Mammary epithelial cell (primary cell): ENCODE data around the gene VSTM4.

Experiments
- EZH2 ChIP-seq: IDR thresholded peaks from 2 replicates; pipeline ENCODE4 v1.6.1; 2012; ENCODE audit warnings: low read length, inconsistent platforms, borderline replicate concordance
- TF ChIP-seq, protein P1 (sequence below), 2 donors: IDR thresholded peaks in 1 of 2; conservative IDR thresholded peaks in 1 of 2; 2 replicates each; pipeline ENCODE4 v1.5.1; 2011 to 2012; ENCODE audit warnings: inconsistent platforms in 2 of 2, low read length in 2 of 2, mild to moderate bottlenecking in 2 of 2, control low read depth in 1 of 2, low read depth in 1 of 2; ENCODE audit not compliant: insufficient read depth in 1 of 2; ENCODE audit errors: extremely low read depth in 1 of 2

DNA sequence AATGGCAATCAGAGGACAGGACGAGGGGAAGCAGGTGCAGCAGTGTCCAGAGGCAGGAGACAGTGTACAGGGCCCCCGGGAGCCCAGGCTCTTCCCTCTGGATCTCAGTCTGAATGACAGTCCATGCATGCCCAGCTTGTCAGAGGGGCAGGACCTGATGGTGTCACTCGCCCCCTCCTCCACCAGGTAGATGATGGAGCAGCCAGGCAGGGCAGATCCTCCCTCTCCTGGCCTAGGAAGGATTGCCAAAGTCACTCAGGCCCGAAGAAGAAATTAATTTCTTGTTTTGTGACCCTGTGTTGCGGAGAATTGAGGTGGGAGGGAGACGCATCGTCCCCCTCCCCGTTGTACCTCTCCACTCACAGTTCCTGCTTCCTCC lies 4.0 kb downstream of the VSTM4 start:
- TF ChIP-seq, protein P1, sequence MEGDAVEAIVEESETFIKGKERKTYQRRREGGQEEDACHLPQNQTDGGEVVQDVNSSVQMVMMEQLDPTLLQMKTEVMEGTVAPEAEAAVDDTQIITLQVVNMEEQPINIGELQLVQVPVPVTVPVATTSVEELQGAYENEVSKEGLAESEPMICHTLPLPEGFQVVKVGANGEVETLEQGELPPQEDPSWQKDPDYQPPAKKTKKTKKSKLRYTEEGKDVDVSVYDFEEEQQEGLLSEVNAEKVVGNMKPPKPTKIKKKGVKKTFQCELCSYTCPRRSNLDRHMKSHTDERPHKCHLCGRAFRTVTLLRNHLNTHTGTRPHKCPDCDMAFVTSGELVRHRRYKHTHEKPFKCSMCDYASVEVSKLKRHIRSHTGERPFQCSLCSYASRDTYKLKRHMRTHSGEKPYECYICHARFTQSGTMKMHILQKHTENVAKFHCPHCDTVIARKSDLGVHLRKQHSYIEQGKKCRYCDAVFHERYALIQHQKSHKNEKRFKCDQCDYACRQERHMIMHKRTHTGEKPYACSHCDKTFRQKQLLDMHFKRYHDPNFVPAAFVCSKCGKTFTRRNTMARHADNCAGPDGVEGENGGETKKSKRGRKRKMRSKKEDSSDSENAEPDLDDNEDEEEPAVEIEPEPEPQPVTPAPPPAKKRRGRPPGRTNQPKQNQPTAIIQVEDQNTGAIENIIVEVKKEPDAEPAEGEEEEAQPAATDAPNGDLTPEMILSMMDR (conservative IDR thresholded peaks at IDR 0.05 in 1 of 2, IDR thresholded peaks at IDR 0.05 in 1 of 2; ENCODE audit: extremely low read depth in 1 of 2, insufficient read depth in 1 of 2, low read depth in 1 of 2, low read length in 2 of 2) = no peak
- TF ChIP-seq EZH2 = no peak
